Measurements from ENCODE around the gene PDE4D.

PDE4D gene

DNA sequence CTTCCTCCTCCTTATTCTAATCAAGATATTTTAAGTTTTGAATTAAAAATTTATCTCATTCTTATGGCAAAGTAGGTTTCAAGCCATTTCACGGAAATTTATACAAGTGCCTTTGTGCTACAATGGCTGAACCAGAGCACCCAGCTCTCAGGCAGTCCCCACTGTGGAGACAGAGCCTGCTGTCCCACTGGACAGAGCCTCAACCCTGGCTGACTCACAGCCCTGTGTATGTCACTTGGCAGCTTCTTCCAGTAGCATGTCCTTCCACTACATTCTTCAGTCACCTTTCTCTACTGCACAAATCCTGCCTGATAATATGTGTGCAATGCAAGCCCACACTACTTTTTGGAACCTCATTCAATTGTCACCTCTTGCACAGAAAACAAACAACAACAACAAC is 253.1 kb downstream of the PDE4D start:
- peak; percentile 22 for DNase-seq (ENCODE audit: low read depth)
- TF ChIP-seq, protein P1, sequence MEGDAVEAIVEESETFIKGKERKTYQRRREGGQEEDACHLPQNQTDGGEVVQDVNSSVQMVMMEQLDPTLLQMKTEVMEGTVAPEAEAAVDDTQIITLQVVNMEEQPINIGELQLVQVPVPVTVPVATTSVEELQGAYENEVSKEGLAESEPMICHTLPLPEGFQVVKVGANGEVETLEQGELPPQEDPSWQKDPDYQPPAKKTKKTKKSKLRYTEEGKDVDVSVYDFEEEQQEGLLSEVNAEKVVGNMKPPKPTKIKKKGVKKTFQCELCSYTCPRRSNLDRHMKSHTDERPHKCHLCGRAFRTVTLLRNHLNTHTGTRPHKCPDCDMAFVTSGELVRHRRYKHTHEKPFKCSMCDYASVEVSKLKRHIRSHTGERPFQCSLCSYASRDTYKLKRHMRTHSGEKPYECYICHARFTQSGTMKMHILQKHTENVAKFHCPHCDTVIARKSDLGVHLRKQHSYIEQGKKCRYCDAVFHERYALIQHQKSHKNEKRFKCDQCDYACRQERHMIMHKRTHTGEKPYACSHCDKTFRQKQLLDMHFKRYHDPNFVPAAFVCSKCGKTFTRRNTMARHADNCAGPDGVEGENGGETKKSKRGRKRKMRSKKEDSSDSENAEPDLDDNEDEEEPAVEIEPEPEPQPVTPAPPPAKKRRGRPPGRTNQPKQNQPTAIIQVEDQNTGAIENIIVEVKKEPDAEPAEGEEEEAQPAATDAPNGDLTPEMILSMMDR (conservative IDR thresholded peaks at IDR 0.05; ENCODE audit: low read length) = no peak
- H3K4me3 ChIP-seq (ENCODE audit: low read length) = no peak overlapping the region

DNA sequence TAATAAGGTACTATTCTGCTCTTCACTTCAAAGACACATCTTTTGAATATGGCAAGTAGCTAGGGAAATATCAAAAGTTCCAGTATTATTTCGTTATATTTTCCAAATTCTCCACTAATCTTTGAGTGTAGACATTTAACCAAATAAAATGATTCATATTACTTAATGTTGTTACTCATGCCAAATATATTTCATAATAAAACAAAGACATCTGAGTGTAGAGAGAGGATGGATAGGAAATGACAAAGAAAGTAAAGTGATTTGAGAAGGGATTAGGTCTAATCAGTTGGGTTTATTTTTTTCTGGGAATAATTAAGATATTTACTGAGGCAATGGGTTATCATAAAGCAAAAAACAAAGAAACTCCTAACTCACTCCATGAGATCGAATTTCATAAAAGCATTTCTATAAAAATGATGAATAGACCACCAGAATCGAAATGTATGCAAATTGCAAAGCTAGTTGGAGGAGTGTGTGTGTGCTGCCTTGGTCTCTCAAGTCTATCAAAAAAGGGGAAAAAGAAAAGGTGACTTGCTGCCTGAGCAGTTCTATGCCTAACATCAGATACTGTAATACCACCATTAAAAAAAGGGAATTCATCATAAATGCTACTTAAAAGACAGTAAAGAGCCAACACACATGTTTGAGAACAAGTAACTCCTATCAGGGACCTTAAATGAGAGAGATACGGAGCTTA is 255.5 kb downstream of the PDE4D start:
- no peak for DNase-seq (ENCODE audit: low read depth)
- TF ChIP-seq, protein P1 (conservative IDR thresholded peaks at IDR 0.05; ENCODE audit: low read length) = no peak
- H3K4me3 ChIP-seq (ENCODE audit: low read length) = no peak overlapping the region

DNA sequence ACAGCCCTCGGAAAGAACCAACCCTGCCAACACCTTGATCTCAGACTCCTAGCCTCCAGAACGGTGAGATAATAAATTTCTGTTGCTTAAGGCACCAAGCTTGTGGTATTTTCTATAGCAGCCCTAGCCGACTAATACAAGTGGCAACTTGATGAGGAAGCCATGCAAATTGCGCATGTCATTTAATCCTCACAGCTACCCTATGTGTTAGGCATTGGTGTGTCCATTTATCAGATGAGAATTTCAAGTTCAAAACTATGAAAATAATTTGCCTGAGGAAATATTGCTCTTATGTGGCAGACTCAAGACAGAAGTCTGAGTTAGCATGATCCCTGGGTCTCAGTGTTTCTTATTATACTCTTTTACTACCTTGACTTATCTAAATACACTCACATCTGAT is 264.0 kb downstream of the PDE4D start:
- TF ChIP-seq, protein P1 (conservative IDR thresholded peaks at IDR 0.05; ENCODE audit: low read length) = no peak
- no peak for DNase-seq (ENCODE audit: low read depth)
- H3K4me3 ChIP-seq (ENCODE audit: low read length) = no peak overlapping the region

DNA sequence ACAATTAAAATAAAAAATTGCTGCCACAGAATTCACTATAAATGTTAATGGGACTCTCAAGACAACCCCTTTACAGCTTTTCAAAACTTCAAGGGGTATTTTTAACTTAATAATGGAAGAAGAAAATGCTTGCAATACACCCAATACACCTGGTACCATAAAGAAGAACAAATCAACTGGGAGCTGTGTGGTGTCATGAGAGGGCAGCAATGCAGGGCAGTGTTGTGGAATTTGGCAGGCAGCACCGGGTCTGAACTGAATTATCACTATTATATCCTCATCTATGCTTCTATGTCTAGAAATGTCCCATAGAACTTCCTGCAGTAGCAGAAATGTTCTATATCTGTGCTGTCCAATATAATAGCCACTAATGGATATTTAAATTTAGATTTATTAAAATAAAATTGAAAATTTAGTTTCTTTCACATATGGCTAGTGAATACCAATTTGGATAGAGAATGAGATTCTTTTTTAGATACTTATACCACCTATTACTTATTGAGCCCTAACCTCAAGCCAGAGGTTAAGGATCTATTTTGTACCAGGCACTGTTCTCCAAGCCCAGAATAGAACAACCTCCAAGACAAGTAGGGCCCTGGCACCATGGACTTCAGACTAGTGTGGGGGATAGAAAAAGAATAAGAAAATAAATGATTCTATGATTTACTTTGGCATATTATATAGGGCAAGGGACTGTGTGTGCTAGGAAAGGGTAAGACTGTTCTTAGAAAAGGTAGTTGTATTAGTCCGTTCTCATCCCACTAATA is 265.3 kb downstream of the PDE4D start:
- H3K4me3 ChIP-seq (ENCODE audit: low read length) = no peak overlapping the region
- TF ChIP-seq, protein P1 (conservative IDR thresholded peaks at IDR 0.05; ENCODE audit: low read length) = no peak
- DNase-seq (ENCODE audit: low read depth) = no peak

DNA sequence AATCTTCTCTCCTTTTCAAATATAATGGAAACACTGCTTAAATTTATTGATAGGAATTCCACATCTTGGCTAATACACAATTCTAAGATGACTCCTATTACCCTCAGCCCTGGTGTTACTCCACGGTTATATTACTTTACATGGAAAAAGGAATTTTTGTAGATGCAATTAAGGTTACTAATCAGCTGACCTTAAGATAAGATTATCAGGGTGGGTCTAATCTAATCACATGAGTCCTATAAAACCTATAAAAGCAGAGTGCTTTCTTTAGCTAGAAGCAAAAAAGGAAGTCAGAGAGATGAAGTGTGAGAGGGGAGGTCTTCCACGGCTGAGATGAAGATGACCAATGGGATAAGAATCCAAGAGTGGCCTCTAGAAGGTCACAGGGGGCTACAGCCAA is 268.6 kb downstream of the PDE4D start:
- TF ChIP-seq, protein P1 (conservative IDR thresholded peaks at IDR 0.05; ENCODE audit: low read length) = no peak
- H3K4me3 ChIP-seq (ENCODE audit: low read length) = no peak overlapping the region
- no peak for DNase-seq (ENCODE audit: low read depth)

DNA sequence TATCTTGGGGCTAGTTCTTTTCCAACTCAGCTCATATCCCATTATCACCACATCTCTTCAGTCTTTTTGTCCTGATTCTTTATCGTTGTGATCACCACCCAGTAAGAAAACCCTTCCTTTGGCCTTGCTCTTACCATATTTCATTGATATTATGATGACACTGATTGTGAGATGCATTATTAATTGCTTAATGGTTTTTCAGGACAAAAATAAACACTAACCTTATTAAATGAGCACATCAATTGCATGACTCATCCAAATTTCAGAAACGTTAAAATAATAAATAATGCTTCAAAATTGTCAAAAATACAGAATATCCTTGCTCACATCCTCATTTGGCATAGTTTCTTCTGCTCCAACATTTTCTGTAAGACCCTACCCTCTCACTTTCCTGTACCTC is 270.7 kb downstream of the PDE4D start:
- TF ChIP-seq, protein P1 (conservative IDR thresholded peaks at IDR 0.05; ENCODE audit: low read length) = no peak
- no peak for DNase-seq (ENCODE audit: low read depth)
- H3K4me3 ChIP-seq (ENCODE audit: low read length) = no peak overlapping the region

DNA sequence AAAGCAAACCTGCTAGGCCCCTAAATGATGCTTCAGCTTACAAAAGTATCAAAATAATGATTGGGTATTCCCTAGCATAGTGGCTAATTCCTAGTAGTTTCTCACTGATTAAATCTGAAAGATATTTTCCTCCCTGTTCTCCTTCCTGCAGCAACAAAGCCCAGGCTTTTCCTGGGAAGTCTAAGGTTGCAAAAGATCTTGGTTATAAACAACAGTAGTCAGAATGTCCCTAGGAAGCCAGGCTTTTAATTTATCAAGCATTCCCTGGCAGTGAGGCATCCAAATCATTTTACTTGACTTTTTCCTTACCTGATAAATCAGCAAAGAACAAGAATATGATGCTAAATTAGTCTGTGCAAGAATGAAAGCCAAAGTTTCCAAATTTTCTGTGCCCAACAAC is 272.0 kb downstream of the PDE4D start:
- peak; percentile 31 for DNase-seq (ENCODE audit: low read depth)
- H3K4me3 ChIP-seq (ENCODE audit: low read length) = no peak overlapping the region
- TF ChIP-seq, protein P1 (conservative IDR thresholded peaks at IDR 0.05; ENCODE audit: low read length) = no peak

All from AG10803 (cell line).